Cardiac septum (tissue), 1 donor: Measurements from ENCODE around the gene CRHR1. TPM values are rescaled to one million over a fixed set of nuclear protein-coding genes. Genes with fewer than 3 reads are reported as not detected.

ENCODE experiments used
- total RNA-seq: library from RNA; stranded (reverse); fragmentation: NEBNext Ultra II Directional; extraction: Animal tissue kit (Norgen Biotek cat#: 25700); gene quantifications from one replicate; pipeline ENCODE4 v1.2.1, GENCODE V29; 2021
- donor health status: DM: no; HTN: no; CAD: no.

Gene CRHR1
- total RNA-seq, 1 donor from 2014 or later, result not detected

Other genes starting within 250 kb of the CRHR1 start
- gene SPPL2C, start 60.6 kb downstream of the CRHR1 start, total RNA-seq, result not detected
- 44.4 TPM for gene MAPT, start 110.2 kb downstream of the CRHR1 start, total RNA-seq
- not detected for gene STH, start 214.9 kb downstream of the CRHR1 start, total RNA-seq